OCI-LY7 (cell line): ENCODE results near the gene SLFN14. TPM values are rescaled to one million over a fixed set of nuclear protein-coding genes. Genes with fewer than 3 reads are reported as not detected.
"Not testable (repeated sequence)": the region's sequence is repeated elsewhere in the genome, so short reads cannot be mapped to it uniquely, and the experiment has no call there.

ENCODE experiments used
- BruUV-seq: library from RNA; stranded (reverse); fragments of 400-500 nt; replicated peaks from 2 replicates; lab custom pipeline; 2021; lab: Mats Ljungman, UMichigan
- CTCF ChIA-PET: fragments of 300-600 bp; sonication (Branson Sonifier 250); formaldehyde crosslinking; loops from one replicate; lab custom pipeline; 2022; ENCODE audit warnings: antibody characterized with exemption; ENCODE audit not compliant: unreplicated experiment; lab: Charles Lee
- POLR2A ChIA-PET: fragments of 300-600 bp; sonication (Branson Sonifier 250); formaldehyde crosslinking; loops from one replicate; lab custom pipeline; 2022; ENCODE audit warnings: antibody characterized with exemption; lab: Charles Lee
- DNase-seq: peaks from one replicate; pipeline ENCODE4 v3.0.0-alpha.2; 2015; ENCODE audit warnings: low spot score
- H2AFZ ChIP-seq: fragments of 200-600 bp; sonication (generic), shearing (Covaris generic); 2 replicates; pipeline ENCODE4 v1.6.1; 2014; ENCODE audit warnings: mild to moderate bottlenecking, antibody characterized with exemption, low read length, moderate library complexity
- H3K27ac ChIP-seq: fragments of 200-600 bp; sonication (generic); 2 replicates; pipeline ENCODE4 v1.5.1; 2014; ENCODE audit warnings: mixed run types, low read depth, mild to moderate bottlenecking, moderate library complexity, low read length, inconsistent platforms; ENCODE audit not compliant: poor library complexity, severe bottlenecking
- H3K36me3 ChIP-seq: fragments of 200-600 bp; sonication (generic); 2 replicates; pipeline ENCODE4 v1.6.1; 2014; ENCODE audit warnings: mild to moderate bottlenecking, antibody characterized with exemption, low read length, moderate library complexity, mixed read lengths; ENCODE audit not compliant: insufficient read depth
- H3K4me1 ChIP-seq: fragments of 200-600 bp; sonication (generic); 2 replicates; pipeline ENCODE4 v1.5.1; 2014; ENCODE audit warnings: mild to moderate bottlenecking, low read length; ENCODE audit not compliant: insufficient read depth, poor library complexity, severe bottlenecking
- H3K4me2 ChIP-seq: fragments of 200-600 bp; sonication (generic); 2 replicates; pipeline ENCODE4 v1.6.1; 2014; ENCODE audit warnings: mild to moderate bottlenecking, low read length
- H3K4me3 ChIP-seq: fragments of 200-600 bp; sonication (generic); 2 replicates; pipeline ENCODE4 v1.5.1; 2014; ENCODE audit warnings: mild to moderate bottlenecking, low read depth, low read length; ENCODE audit not compliant: poor library complexity, severe bottlenecking
- H3K79me2 ChIP-seq: fragments of 200-600 bp; sonication (generic); 2 replicates; pipeline ENCODE4 v1.6.1; 2016; ENCODE audit warnings: low read depth, mild to moderate bottlenecking, low read length, moderate library complexity, mixed read lengths; ENCODE audit not compliant: insufficient read depth
- H3K9me2 ChIP-seq: fragments of 200-600 bp; sonication (generic); 2 replicates; pipeline ENCODE4 v1.6.1; 2016; ENCODE audit warnings: mild to moderate bottlenecking, low read length, mixed read lengths; ENCODE audit not compliant: insufficient read depth
- H3K9me3 ChIP-seq: fragments of 200-600 bp; sonication (generic); 2 replicates; pipeline ENCODE4 v1.6.1; 2014; ENCODE audit warnings: mild to moderate bottlenecking, mixed run types, low read length, mixed read lengths
- H4K20me1 ChIP-seq: fragments of 200-600 bp; sonication (generic); 2 replicates; pipeline ENCODE4 v1.6.1; 2014; ENCODE audit warnings: mild to moderate bottlenecking, antibody characterized with exemption, low read length, moderate library complexity, mixed read lengths; ENCODE audit not compliant: insufficient read depth
- CTCF ChIP-seq: fragments of 200-600 bp; sonication (generic); conservative IDR thresholded peaks from 2 replicates; pipeline ENCODE4 v1.5.1; 2014; ENCODE audit warnings: mild to moderate bottlenecking, antibody characterized with exemption, low read length, moderate library complexity, mixed read lengths
- EZH2phosphoT487 ChIP-seq: fragments of 200-600 bp; sonication (generic); IDR thresholded peaks from 2 replicates; pipeline ENCODE4 v1.6.1; 2018; ENCODE audit warnings: low read depth, borderline replicate concordance, mild to moderate bottlenecking, mixed run types, antibody characterized with exemption, low read length, moderate library complexity, mixed read lengths
- intact Hi-C: fragments of 100-400 bp; cut with micrococcal nuclease; formaldehyde crosslinking; loops from one replicate; pipeline ENCODE4 v1.10.0; 2022; ENCODE audit not compliant: unreplicated experiment
- total RNA-seq, 2 experiments: library from RNA; depleted of rRNA in 1 of 2; stranded (reverse); fragments of >200 nt in 1 of 2; shearing (Covaris generic) in 1 of 2; gene quantifications; 2 replicates each; pipeline ENCODE4 v1.2.3, GENCODE V29; 2014 to 2022

The SLFN14 gene
- total RNA-seq, 2 experiments from 2014 or later = not detected

DNA sequence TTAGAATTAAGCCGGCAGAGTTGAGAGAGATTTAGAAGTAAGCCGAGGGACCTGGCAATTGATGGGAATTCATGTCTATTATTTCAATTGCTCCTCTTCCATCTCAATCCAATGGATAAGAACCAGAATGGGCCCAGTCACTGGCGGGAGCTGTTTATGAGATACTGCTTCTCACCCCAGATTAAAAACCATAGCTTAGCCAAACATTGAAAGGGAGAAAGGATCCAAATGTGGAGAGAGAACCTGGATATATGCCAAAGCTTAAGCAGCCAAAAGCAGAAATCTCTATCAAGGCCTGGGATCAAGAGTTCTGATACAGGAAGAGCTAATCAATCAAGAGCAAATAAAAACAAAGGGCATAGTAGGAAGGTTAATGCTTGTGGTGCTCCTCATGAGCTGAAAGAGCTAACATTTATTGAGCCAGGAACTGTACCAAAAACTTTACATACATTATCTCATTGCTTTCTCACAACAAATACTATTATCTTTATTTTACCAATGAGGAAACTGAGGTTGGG, 26.0 kb downstream of the SLFN14 start:
- no peaks in the 10 kb centered on the region for H3K9me2 ChIP-seq
- peaks cover 6% of the 10 kb centered on the region for H3K4me1 ChIP-seq
- no peaks in the 10 kb centered on the region for H3K9me3 ChIP-seq
- H3K36me3 ChIP-seq = no peaks in the 10 kb centered on the region
- no peak for DNase-seq
- no peak overlapping the region for H3K4me3 ChIP-seq
- CTCF ChIA-PET = interaction anchor here (0.5 kb wide), 1 partner anchor 228 kb away, joined by 3 read pairs; no protein-coding TSS in a partner anchor
- no peak for TF ChIP-seq CTCF
- no peak for TF ChIP-seq EZH2phosphoT487
- H3K27ac ChIP-seq = no peak overlapping the region
- H2AFZ ChIP-seq = no peak overlapping the region
- intact Hi-C loops = loop anchor here (10.0 kb wide), 1 partner anchor 360 kb away; no protein-coding TSS in a partner anchor
- H3K79me2 ChIP-seq = no peaks in the 10 kb centered on the region
- POLR2A ChIA-PET = no interaction called here
- BruUV-seq = no TSS peak
- H3K4me2 ChIP-seq = no peak overlapping the region
- no peaks in the 10 kb centered on the region for H4K20me1 ChIP-seq

GRCh38 chr17:35531160-35531559, 29.5 kb downstream of the SLFN14 start:
- TF ChIP-seq EZH2phosphoT487 = no peak
- no peak for TF ChIP-seq CTCF
- no peak for DNase-seq
- Histone ChIP-seq H3K36me3 (no peaks in the 10 kb centered on the region), H4K20me1 (no peaks in the 10 kb centered on the region), H3K4me3 (no peak overlapping the region), H3K9me3 (no peaks in the 10 kb centered on the region), H3K79me2 (no peaks in the 10 kb centered on the region), H3K4me2 (no peak overlapping the region), H3K27ac (no peak overlapping the region), H3K9me2 (no peaks in the 10 kb centered on the region), H2AFZ (no peak overlapping the region), H3K4me1 (peaks cover 3% of the 10 kb centered on the region)
- BruUV-seq = no TSS peak
- ChIA-PET CTCF (no interaction called here), POLR2A (no interaction called here)
- intact Hi-C loops = loop anchor here (10.0 kb wide), 1 partner anchor 356 kb away; no protein-coding TSS in a partner anchor

GRCh38 chr17:35529866-35530265, 30.8 kb downstream of the SLFN14 start:
- Histone ChIP-seq H3K36me3 (no peaks in the 10 kb centered on the region), H3K9me2 (no peaks in the 10 kb centered on the region), H4K20me1 (no peaks in the 10 kb centered on the region), H3K79me2 (no peaks in the 10 kb centered on the region), H3K4me3 (no peak overlapping the region), H3K27ac (no peak overlapping the region), H3K4me1 (peaks cover 3% of the 10 kb centered on the region), H3K4me2 (no peak overlapping the region), H3K9me3 (no peaks in the 10 kb centered on the region), H2AFZ (no peak overlapping the region)
- CTCF ChIA-PET = no interaction called here
- intact Hi-C loops = loop anchor here (10.0 kb wide), 1 partner anchor 355 kb away; no protein-coding TSS in a partner anchor
- TF ChIP-seq CTCF (no peak), EZH2phosphoT487 (no peak)
- no TSS peak for BruUV-seq
- POLR2A ChIA-PET = interaction anchor here (0.7 kb wide), 1 partner anchor 9 kb away, joined by 5 read pairs; no protein-coding TSS in a partner anchor
- no peak for DNase-seq

DNA sequence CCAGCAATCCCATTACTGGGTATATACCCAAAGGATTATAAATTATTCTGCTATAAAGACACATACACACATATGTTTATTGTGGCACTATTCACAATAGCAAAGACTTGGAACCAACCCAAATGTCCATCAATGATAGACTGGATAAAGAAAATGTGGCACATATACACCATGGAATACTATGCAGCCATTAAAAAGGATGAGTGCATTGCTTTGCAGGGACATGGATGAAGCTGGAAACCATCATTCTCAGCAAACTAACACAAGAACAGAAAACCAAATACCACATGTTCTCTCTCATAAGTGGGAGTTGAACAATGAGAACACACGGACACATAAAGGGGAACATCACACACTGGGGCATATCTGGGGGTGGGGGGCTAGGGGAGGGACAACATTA, 31.3 kb downstream of the SLFN14 start:
- H2AFZ ChIP-seq, DNase-seq, H3K4me3 ChIP-seq, H3K9me3 ChIP-seq, H3K9me2 ChIP-seq, H3K36me3 ChIP-seq, H3K27ac ChIP-seq, CTCF ChIA-PET, POLR2A ChIA-PET, intact Hi-C loops, H3K4me1 ChIP-seq, BruUV-seq, H3K4me2 ChIP-seq, H4K20me1 ChIP-seq, H3K79me2 ChIP-seq: not testable (repeated sequence)
